K562 (cell line): ENCODE data around the gene RPL28. TPM values are rescaled to one million over a fixed set of nuclear protein-coding genes. Genes with fewer than 3 reads are reported as not detected.
A peak's percentile ranks its signal among the peaks of the same experiment; 100 is the strongest.

Source experiments
- AFF1 ChIP-seq, 2 experiments: fragments of 450-650 bp; IDR thresholded peaks; 2 replicates each; pipeline ENCODE4 v1.6.1; 2018; ENCODE audit warnings: mild to moderate bottlenecking in 2 of 2, low read depth in 1 of 2; ENCODE audit not compliant: partially characterized antibody in 2 of 2
- GTF2A2 ChIP-seq: IDR thresholded peaks from 2 replicates; pipeline ENCODE4 v1.6.1; 2016; ENCODE audit warnings: mild to moderate bottlenecking, missing genetic modification characterization, missing compliant biosample characterization
- MLX ChIP-seq, 2 experiments: fragments of 450-650 bp in 1 of 2; sonication (generic) in 1 of 2; formaldehyde crosslinking; conservative IDR thresholded peaks; 2 replicates each; pipeline versions ENCODE4 v1.4.0 to v1.8.1; 2020 to 2022; ENCODE audit warnings: mild to moderate bottlenecking in 1 of 2, missing genetic modification reagents in 1 of 2
- PCBP1 ChIP-seq: fragments of 200-400 bp; formaldehyde crosslinking; IDR thresholded peaks from 2 replicates; pipeline ENCODE4 v1.6.1; 2018; ENCODE audit warnings: mild to moderate bottlenecking, low read depth, low read length; ENCODE audit not compliant: poor library complexity, severe bottlenecking
- PHF8 ChIP-seq: fragments of 200-600 bp; sonication (generic); IDR thresholded peaks from 2 replicates; pipeline ENCODE4 v1.6.1; 2012; ENCODE audit warnings: mixed run types, mild to moderate bottlenecking, inconsistent platforms, low read length, moderate library complexity, borderline replicate concordance
- TAF1 ChIP-seq: IDR thresholded peaks from 2 replicates; pipeline ENCODE4 v1.6.1; 2011; ENCODE audit warnings: mild to moderate bottlenecking, low read length, moderate library complexity; ENCODE audit not compliant: insufficient read depth, control insufficient read depth, severe bottlenecking; ENCODE audit errors: extremely low read depth
- VEZF1 ChIP-seq: fragments of 200-800 bp; sonication (Bioruptor generic); IDR thresholded peaks from 2 replicates; pipeline ENCODE4 v1.6.1; 2017; ENCODE audit warnings: missing genetic modification characterization, missing compliant biosample characterization
- XRCC4 ChIP-seq: IDR thresholded peaks from one replicate; pipeline ENCODE4 v1.6.1; 2011; ENCODE audit not compliant: insufficient read depth, insufficient read length; ENCODE audit errors: extremely low read depth
- ZC3H4 ChIP-seq: sonication (generic); formaldehyde crosslinking; IDR thresholded peaks from 2 replicates; pipeline ENCODE4 v1.9.0; 2021; ENCODE audit warnings: missing genetic modification reagents, borderline replicate concordance
- ZNF609 ChIP-seq: sonication (generic); formaldehyde crosslinking; IDR thresholded peaks from 2 replicates; pipeline ENCODE4 v1.8.1; 2023; ENCODE audit warnings: missing genetic modification reagents, mild to moderate bottlenecking, borderline replicate concordance
- ZNF639 ChIP-seq, 2 experiments: fragments of 200-800 bp in 1 of 2; sonication (Bioruptor generic) in 1 of 2; sonication (generic) in 1 of 2; formaldehyde crosslinking in 1 of 2; IDR thresholded peaks in 1 of 2; conservative IDR thresholded peaks in 1 of 2; 2 replicates each; pipeline versions ENCODE4 v1.5.0 to v1.6.1; 2016 to 2020; ENCODE audit warnings: missing compliant biosample characterization in 1 of 2, missing genetic modification characterization in 1 of 2, missing genetic modification reagents in 1 of 2
- polyA plus RNA-seq, 8 experiments: library from polyadenylated mRNA; depleted of rRNA in 4 of 8; stranded (reverse) in 5 of 8; unstranded in 3 of 8; fragments of >200 nt; fragmentation: Nextera tagmentation in 2 of 8; fragmentation: Illumina TruSeq in 1 of 8; extraction: Ambion mirVana in 2 of 8; extraction: Trizol in 1 of 8; gene quantifications; 2 replicates each; pipeline versions ENCODE4 v1.2.1 to v1.2.3, GENCODE V29; 2011 to 2014; ENCODE audit warnings: inconsistent platforms in 1 of 8, missing spikeins in 1 of 8
- total RNA-seq, 7 experiments: library from RNA; depleted of rRNA in 6 of 7; stranded (reverse); fragments of >200 nt in 6 of 7; fragmentation: Illumina TruSeq in 2 of 7; extraction: Trizol in 2 of 7; gene quantifications; 2 replicates each; pipeline versions ENCODE4 v1.2.1 to v1.2.3, GENCODE V29; 2011 to 2021; ENCODE audit warnings: low replicate concordance in 1 of 7

Gene RPL28
- total and polyA plus RNA-seq, 9 of the 15 experiments (the other 6 are each of a cell fraction or from before 2014, with no cell fraction given) = 124 to 3,106 (median 622) TPM

GRCh38 chr19:55339105-55339888 lies 46.4 kb upstream of the RPL28 start, which contains the start of gene KMT5C (continued):
- TF ChIP-seq MLX (CRISPR knock-in tag; conservative IDR thresholded peaks at IDR 0.05) (no peak), PHF8 (peak; percentile 3; the same call in 1 of the 2 replicates), ZNF639 (CRISPR knock-in tag; conservative IDR thresholded peaks at IDR 0.05 in 1 of 2, IDR thresholded peaks at IDR 0.05 in 1 of 2) (no peak), PCBP1 (peak; percentile 72), ZNF609 (CRISPR knock-in tag) (no peak), AFF1 (IDR thresholded peaks at IDR 0.05; ENCODE audit: low read depth in 1 of 2, partially characterized antibody in 2 of 2) (no peak), GTF2A2 (no peak), XRCC4 (no peak), TAF1 (peak; percentile 79), VEZF1 (CRISPR knock-in tag) (peak; percentile 95), ZC3H4 (CRISPR knock-in tag) (no peak)
